TTC549 (cell line): ENCODE data around the gene ZNF487.
"Not testable (repeated sequence)": the region's sequence is repeated elsewhere in the genome, so short reads cannot be mapped to it uniquely, and the experiment has no call there.

Experiments
- FAIRE-seq: peaks from 2 replicates; lab custom pipeline; 2012; peaks lifted over from hg19 to GRCh38; lab: Jason Lieb, UNC

Gene ZNF487

GRCh38 chr10:43436291-43437140, at the start of gene ZNF487:
Gene ZNF487, plus strand, starts transcription at chr10:43437111. Its CDS starts 38,703 bp downstream, at chr10:43475814.
- no peak for FAIRE-seq

GRCh38 chr10:43387678-43388032, 49.3 kb upstream of the ZNF487 start:
- FAIRE-seq = no peak

GRCh38 chr10:43389867-43390266, 47.0 kb upstream of the ZNF487 start:
- no peak for FAIRE-seq

- no peak for FAIRE-seq
Measured at GRCh38 chr10:43390333-43390732, 46.6 kb upstream of the ZNF487 start.

- no peak for FAIRE-seq
Measured at GRCh38 chr10:43390759-43391158, 46.2 kb upstream of the ZNF487 start.

GRCh38 chr10:43391496-43391895, 45.4 kb upstream of the ZNF487 start:
- FAIRE-seq = no peak

GRCh38 chr10:43392748-43393147, 44.2 kb upstream of the ZNF487 start:
- no peak for FAIRE-seq

- not testable (repeated sequence) for FAIRE-seq
Measured at GRCh38 chr10:43393186-43393585, 43.7 kb upstream of the ZNF487 start.

- no peak for FAIRE-seq
Measured at GRCh38 chr10:43393606-43394360, 43.1 kb upstream of the ZNF487 start.

- no peak for FAIRE-seq
Measured at GRCh38 chr10:43394868-43395267, 42.0 kb upstream of the ZNF487 start.

- no peak for FAIRE-seq
Measured at GRCh38 chr10:43395571-43396060, 41.3 kb upstream of the ZNF487 start.

GRCh38 chr10:43396061-43396927, 40.6 kb upstream of the ZNF487 start:
- FAIRE-seq = no peak

- no peak for FAIRE-seq
Measured at GRCh38 chr10:43396928-43397624, 39.8 kb upstream of the ZNF487 start.

GRCh38 chr10:43398939-43399319, 38.0 kb upstream of the ZNF487 start:
- FAIRE-seq = no peak

GRCh38 chr10:43399320-43400310, 37.3 kb upstream of the ZNF487 start:
- no peak for FAIRE-seq

GRCh38 chr10:43401627-43402026, 35.3 kb upstream of the ZNF487 start:
- FAIRE-seq = no peak

- FAIRE-seq = no peak
Measured at GRCh38 chr10:43402176-43402575, 34.7 kb upstream of the ZNF487 start.

- FAIRE-seq = no peak
Measured at GRCh38 chr10:43402880-43403452, 33.9 kb upstream of the ZNF487 start.

GRCh38 chr10:43403911-43404703, 32.8 kb upstream of the ZNF487 start:
- FAIRE-seq = no peak
